Measurements from ENCODE around the gene TOM1L2.

Gene TOM1L2

DNA sequence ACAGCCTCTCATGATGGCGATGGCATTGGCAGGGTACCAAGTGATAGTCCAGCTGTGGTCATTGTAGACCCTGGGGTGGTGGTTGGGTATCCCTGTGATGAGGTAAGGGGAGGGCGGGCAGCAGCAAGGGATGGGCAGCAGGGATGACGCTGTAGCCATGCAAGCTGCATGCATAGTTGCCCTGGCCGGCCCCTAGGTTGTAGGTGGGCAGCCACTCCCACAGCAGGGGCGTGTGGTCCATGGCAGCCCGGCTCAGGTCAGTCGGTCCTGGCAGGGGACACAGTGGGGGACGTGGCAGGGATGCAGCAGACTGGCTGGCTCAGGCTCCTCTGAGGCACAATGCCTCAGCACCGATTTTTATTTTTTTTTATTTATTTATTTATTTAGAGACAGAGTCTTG, 9.1 kb upstream of the TOM1L2 start:
- no peak for DNase-seq (ENCODE audit: low spot score)
- TF ChIP-seq, protein P1, sequence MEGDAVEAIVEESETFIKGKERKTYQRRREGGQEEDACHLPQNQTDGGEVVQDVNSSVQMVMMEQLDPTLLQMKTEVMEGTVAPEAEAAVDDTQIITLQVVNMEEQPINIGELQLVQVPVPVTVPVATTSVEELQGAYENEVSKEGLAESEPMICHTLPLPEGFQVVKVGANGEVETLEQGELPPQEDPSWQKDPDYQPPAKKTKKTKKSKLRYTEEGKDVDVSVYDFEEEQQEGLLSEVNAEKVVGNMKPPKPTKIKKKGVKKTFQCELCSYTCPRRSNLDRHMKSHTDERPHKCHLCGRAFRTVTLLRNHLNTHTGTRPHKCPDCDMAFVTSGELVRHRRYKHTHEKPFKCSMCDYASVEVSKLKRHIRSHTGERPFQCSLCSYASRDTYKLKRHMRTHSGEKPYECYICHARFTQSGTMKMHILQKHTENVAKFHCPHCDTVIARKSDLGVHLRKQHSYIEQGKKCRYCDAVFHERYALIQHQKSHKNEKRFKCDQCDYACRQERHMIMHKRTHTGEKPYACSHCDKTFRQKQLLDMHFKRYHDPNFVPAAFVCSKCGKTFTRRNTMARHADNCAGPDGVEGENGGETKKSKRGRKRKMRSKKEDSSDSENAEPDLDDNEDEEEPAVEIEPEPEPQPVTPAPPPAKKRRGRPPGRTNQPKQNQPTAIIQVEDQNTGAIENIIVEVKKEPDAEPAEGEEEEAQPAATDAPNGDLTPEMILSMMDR (IDR thresholded peaks at IDR 0.05; ENCODE audit: extremely low read depth, missing control alignments), result no peak

GRCh38 chr17:17979778-17980177, 7.6 kb upstream of the TOM1L2 start:
- no peak for DNase-seq (ENCODE audit: low spot score)
- TF ChIP-seq, protein P1 (IDR thresholded peaks at IDR 0.05; ENCODE audit: extremely low read depth, missing control alignments), result no peak

DNA sequence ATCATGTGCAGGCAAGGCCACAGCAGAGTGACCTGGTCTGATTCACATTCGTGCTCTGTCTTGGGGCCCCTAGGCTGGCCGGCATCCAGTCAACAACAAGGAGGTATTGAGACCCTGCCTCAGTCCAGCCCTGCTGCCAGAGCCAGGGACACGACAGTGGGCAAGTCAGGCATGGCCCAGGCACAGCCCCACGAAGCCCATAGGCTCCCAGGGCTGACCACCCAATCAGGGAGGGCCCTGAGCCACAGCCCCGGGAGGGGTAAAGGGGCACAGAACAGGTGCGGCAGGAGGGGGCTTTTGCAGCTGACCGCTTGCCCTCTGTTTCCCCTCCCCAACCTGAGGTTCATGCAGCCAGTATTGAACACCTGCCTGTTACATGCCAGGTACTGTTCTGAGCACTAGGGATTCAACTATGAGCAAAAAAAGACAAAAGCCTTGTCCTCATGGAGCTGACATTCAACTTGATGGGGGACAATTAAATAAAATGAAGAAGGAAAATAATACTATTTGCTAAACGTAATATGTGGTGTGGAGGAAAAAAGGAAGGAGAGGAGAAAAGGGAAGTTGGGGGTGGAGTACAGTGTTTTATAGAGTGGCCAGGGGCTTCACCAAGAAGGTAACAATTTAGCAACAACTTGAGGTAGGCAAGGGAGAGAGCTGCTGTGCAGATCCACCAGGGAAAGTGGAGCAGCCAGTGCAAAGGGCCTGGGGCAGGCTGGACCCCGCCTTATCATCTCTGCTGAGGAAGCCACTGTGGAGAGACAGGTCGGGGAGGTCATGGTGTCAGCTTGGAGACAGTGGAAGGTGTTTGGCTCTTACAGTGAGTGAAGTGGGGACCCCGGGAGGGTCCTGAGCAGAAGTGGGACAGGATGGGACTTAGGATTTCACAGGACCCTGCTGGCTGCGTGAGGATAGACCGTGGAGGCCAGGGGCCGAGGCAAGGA, 6.6 kb upstream of the TOM1L2 start:
- no peak for DNase-seq (ENCODE audit: low spot score)
- TF ChIP-seq, protein P1 (IDR thresholded peaks at IDR 0.05; ENCODE audit: extremely low read depth, missing control alignments), result no peak

DNA sequence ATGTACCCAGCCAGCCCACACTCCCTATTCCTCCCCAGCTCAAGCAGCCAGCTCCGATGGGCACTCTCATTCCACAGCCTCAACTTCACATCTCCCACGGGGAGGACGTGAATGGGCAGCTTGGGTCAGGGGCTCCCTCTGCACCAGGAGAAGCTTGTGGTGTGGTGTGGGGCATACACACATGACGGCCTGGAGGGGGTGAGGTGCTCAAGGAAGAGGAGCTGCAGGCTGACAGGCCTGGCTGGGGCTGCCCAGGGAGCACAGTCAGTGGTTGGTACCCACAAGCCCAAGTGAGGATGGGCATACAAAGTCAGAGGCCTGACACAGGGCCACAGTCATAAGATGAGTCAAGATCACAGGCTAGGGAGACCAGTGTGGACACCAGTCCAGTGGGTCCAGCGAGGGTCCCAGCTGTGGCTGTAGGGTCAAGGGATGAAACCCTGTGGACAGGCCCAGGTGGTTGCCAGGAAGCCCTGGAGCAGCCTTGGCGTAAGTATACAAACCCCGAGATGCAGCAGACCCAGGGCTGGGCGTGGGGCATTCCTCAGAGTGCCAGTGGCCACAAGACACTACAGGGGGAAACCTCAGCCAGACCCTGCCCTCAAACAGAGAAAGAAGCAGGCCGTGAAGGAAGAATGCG, 4.9 kb upstream of the TOM1L2 start:
- DNase-seq (ENCODE audit: low spot score), result no peak
- TF ChIP-seq, protein P1 (IDR thresholded peaks at IDR 0.05; ENCODE audit: extremely low read depth, missing control alignments), result no peak

DNA sequence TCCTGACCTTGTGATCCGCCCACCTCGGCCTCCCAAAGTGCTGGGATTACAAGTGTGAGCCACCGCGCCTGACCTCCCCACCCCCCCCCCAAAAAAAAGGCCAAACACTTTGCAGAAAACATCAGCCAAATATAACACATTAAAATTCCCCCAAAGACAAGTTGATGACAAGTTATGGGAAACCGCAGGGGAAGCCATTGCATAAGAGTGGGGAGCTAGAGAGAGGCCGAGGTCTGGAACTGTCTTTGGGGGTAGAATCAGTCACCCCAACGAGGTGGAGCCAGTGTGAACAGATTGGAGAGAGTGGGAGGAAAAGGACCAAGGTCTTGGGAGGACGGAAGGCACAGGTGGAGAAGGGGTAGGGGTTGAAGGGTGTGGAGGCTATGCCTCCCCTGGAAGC, 3.2 kb upstream of the TOM1L2 start:
- no peak for DNase-seq (ENCODE audit: low spot score)
- TF ChIP-seq, protein P1 (IDR thresholded peaks at IDR 0.05; ENCODE audit: extremely low read depth, missing control alignments), result no peak

DNA sequence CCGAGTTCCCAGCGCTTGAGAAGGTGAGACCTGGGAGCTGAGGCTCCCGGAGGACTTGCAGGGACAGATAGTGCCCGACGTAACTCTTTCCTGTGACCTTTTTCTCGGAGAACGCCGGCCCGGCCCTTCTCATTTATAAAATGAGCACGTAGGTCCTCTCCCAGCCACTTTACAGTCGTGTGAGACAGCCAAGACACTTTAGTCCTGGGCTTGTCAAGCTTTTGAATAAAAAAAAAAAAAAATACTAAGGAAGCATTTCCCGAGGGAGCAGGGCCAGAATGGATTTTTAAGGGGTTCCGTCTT, 703 bp upstream of the TOM1L2 start:
- no peak for DNase-seq (ENCODE audit: low spot score)
- TF ChIP-seq, protein P1 (IDR thresholded peaks at IDR 0.05; ENCODE audit: extremely low read depth, missing control alignments), result no peak

DNA sequence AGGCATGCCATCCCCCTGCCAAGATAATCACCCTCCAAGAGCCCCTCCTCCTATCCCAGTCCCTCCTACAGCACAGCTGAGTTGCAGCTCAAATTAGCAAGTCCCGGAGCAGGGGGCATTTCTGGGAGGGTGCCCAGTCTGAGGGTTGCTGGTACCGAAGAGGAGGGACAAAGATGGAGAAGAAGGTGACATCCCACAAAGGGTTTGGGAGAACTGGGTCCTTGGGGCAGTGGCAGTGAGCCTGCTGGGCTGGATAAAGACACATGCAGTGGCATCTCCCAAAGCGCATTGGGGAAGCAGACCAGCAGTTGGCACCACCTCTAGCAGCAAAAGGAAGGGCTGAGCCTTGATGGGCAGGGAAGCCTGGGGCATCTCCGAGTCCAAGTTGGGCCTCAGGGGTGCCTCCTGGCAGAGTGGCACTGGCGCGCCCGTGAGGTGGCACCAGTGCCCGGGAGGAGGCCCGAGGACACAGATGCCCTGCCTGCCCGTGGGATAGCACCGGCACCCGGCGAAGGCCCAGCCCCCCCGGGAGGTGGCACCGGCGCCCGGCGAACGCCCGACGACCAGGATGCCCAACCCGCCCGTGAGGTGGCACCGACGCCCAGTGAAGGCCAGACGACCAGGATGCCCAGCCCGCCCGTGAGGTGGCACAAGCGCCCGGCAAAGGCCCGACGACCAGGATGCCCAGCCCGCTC, 622 bp downstream of the TOM1L2 start:
- no peak for DNase-seq (ENCODE audit: low spot score)
- TF ChIP-seq, protein P1 (IDR thresholded peaks at IDR 0.05; ENCODE audit: extremely low read depth, missing control alignments), result no peak

Measured in GM20000 (cell line).